Activated T-helper 1 cell treated with Interleukin-2 at 50 U/mL for 16 hours (primary cell): ENCODE measurements around the gene SYT1.

Experiments
- DNase-seq: peaks from one replicate; pipeline ENCODE4 v3.0.0-alpha.2; 2020; ENCODE audit warnings: low read depth

The SYT1 gene

GRCh38 chr12:78891646-78892353 lies 27.2 kb downstream of the SYT1 start:
- no peak for DNase-seq

DNA sequence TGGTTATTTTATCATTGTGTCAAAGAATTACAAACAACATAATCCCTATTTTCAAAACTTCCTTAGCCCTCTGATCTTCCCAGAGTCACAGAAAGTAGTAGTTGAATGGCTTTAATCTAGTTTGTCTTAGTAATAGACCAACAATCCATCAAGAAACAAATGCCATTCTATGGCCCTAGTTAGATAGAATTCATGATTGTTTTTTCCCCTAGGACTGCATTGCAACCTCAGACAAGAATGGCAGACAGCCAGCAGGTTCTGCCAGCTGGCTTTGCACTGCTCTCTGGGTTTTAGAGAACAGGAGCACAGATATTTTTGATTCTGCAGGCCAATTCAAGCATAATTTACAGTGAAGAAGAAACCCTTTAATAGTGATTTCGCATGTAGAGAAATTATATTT lies 33.8 kb downstream of the SYT1 start:
- no peak for DNase-seq

DNA sequence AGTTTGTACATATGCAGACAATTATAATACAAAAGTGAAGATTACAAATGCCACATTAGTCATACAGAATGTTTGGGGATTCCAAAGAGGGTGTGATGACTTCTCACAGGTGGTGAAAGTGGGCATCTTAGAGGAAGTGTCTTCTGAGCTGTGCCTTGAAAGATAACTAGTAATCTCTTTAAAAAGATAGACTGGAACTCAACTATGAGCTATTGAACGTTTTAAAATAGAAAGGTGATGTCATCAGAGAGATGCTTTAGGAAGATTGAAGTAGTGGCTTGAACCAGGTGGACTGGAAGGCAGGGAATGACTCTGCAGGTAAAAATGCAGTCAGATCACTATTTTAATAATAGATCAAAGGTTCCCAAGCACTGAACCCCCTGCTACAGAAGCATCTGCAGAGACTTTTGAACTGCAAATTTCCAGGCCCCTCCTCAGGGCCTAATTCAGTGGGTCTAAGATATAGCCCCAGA lies 50.3 kb downstream of the SYT1 start:
- no peak for DNase-seq

- no peak for DNase-seq
Observed at GRCh38 chr12:78916845-78917480, 52.4 kb downstream of the SYT1 start.

GRCh38 chr12:78917513-78917912 lies 52.9 kb downstream of the SYT1 start:
- no peak for DNase-seq

- DNase-seq: no peak
Observed at GRCh38 chr12:78918268-78918667, 53.7 kb downstream of the SYT1 start.

GRCh38 chr12:78928200-78929074 lies 63.9 kb downstream of the SYT1 start:
- no peak for DNase-seq

GRCh38 chr12:78929075-78929418 lies 64.5 kb downstream of the SYT1 start:
- no peak for DNase-seq

DNA sequence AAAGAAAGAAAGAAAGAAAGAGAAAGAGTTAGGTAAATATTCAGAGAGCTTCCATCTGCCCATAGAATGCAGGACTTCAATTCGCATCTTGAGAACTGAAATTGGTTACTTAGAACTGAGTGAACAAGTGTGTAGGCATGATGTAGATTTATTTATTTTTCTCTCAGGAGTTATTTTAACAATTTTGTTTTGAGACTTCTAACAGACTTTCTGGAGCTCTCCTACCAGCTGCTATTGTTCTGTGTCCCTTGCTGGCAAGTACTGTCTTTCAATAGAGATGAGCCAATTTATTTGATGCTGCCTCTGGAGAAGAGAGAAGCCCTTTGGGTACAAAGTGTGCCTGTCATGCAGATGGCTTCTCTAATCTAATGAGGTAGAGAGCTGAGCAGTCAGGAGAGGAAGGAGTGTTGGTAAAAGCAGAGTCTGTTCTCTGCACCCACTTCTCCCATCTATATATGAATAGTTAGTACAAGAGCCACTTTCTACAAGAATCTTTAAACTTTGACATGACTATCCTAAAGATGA lies 67.0 kb downstream of the SYT1 start:
- no peak for DNase-seq

DNA sequence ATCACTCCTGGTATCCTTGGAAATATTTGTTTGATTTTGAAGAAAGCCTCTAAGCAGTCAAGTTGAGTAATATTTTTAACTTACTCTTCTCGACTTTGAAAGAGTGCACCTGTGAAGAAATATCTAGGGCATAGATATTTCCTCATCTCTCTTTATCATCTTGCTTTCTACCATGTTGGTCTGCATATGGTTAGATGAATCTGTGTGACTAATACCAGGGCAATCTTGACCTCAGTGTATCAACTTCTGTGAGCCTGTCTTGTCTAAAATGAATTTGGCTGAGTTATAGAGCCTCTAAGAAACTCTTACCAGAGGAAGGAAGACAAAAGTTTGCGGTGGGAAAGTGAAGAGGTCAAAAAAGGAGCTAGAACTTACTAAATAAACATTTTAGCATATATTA lies 68.4 kb downstream of the SYT1 start:
- DNase-seq: no peak

GRCh38 chr12:78938341-78939084 lies 73.9 kb downstream of the SYT1 start:
- DNase-seq: no peak

GRCh38 chr12:78949532-78949931 lies 85.0 kb downstream of the SYT1 start:
- no peak for DNase-seq

- DNase-seq: no peak
Observed at GRCh38 chr12:78951803-78952551, 87.4 kb downstream of the SYT1 start.

GRCh38 chr12:78952552-78952929 lies 88.0 kb downstream of the SYT1 start:
- no peak for DNase-seq

DNA sequence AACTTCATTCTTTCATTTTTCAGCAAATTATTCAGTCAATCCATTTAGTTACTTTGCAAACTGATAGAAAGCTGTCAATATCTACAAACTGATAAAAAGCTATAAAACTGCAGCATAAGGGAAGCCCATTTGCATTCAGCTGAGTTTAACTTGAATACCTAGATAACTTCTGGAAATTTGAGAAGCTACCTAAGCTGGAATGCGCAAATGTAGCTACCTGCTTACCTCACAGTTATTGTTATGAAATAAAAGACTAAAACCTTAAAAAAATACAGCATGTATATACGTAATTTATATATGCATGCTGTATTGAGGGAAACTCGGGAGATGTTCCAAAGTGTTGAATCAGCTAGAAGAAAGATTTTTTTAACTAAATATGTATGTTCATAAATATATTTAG lies 94.4 kb downstream of the SYT1 start:
- DNase-seq: no peak

DNA sequence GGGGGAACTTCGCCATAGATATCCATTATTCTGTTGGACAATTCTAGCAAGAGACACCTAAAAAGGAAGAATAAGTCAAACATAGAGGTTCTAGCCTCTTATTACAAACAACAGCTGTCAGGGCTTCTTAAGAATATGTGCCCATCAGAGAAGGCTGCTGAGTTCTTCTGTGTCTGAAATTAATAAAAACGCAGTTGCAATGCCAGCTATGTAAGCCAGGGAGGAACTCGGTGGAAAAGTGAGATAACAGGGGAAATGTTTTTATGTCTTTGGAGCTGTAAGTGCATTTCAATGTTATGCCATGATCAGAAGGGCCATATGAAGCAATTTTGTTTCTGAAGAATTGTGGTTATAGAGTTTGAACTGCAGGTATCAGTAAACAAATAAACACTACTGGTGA lies 95.0 kb downstream of the SYT1 start:
- no peak for DNase-seq

DNA sequence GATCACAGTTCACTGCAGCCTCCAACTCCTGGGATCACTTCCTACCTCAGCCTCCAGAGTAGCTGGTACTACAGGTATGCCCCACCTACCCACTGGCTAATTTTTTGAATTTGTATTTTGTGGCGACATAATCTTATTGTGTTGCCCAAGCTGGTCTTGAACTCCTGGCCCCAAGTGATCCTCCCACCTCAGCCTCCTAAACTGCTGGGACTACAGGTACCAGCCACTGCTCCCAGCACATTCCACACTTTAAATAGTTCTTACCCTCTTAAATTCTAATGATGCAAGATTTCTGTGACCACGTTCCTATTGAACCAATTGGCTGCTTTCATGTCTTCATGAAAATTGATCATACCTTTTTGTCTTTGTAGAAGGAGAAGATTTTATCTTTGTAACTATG lies 96.6 kb downstream of the SYT1 start:
- DNase-seq: no peak

GRCh38 chr12:78963439-78964227 lies 99.1 kb downstream of the SYT1 start:
- DNase-seq: no peak

DNA sequence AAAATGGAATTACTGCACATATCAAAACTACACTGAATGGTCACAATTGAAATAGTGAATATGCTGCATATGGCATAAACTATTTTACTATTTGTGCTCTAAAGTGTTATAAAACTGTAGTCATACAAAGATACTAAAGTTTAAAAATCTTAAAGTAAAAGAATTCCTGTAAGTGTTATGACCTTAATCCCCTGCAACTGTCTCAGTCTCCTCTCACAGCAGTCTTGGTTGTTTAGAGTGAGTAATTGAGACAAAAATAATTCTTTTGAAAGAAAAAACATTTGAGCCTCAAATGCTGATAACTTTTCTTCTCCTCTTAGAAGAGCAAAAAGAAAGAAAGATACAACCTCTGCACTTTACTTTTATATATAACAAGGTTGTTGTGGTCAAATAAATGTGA lies 99.9 kb downstream of the SYT1 start:
- no peak for DNase-seq

DNA sequence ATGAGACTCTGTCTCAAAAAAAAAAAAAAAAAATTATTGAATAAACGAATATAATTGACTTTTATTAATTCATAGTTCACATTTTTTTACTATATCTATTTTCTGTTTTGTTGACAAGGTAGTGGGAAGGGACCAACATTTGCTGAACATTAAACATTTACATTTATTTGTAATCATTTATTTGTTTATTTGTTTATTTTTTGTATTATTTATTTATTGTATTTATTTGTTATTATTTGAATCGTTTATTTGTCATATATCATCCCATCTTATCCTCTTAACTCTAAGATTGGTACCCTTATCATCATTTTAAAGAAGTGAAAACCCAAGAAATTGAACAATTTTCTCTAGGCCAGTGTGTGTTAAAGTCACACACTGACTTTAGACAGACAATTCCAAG lies 101.5 kb downstream of the SYT1 start:
- DNase-seq: no peak

GRCh38 chr12:78966926-78967325 lies 102.4 kb downstream of the SYT1 start:
- no peak for DNase-seq
